Spleen (tissue), 11 donors: ENCODE measurements around the gene ARFGAP1. TPM values are rescaled to one million over a fixed set of nuclear protein-coding genes. Genes with fewer than 3 reads are reported as not detected.
"Not testable (repeated sequence)": the region's sequence is repeated elsewhere in the genome, so short reads cannot be mapped to it uniquely, and the experiment has no call there.

Experiments
- DNase-seq: peaks from one replicate; pipeline ENCODE4 v3.0.0-alpha.2; 2020
- H3K27ac ChIP-seq, 8 donors: fragments of 200-600 bp; sonication (generic) in 7 of 8; 1 replicate in 4 of 8; 2 replicates in 4 of 8; pipeline versions ENCODE4 v1.5.0 to v1.8.0; 2016 to 2021; ENCODE audit warnings: inconsistent platforms in 4 of 8, mild to moderate bottlenecking in 4 of 8, moderate library complexity in 1 of 8
- H3K27me3 ChIP-seq, 7 donors: fragments of 200-600 bp; sonication (generic) in 6 of 7; replicated peaks in 1 of 7; 1 replicate in 4 of 7; 2 replicates in 3 of 7; pipeline versions ENCODE4 v1.5.0 to v1.8.0; 2016 to 2021; ENCODE audit warnings: inconsistent platforms in 3 of 7, mild to moderate bottlenecking in 1 of 7
- H3K36me3 ChIP-seq, 6 donors: fragments of 200-600 bp; sonication (generic) in 5 of 6; 1 replicate in 4 of 6; 2 replicates in 2 of 6; pipeline versions ENCODE4 v1.5.0 to v1.8.0; 2016 to 2021; ENCODE audit warnings: inconsistent platforms in 2 of 6
- H3K4me1 ChIP-seq, 6 donors: fragments of 200-600 bp; sonication (generic) in 5 of 6; 1 replicate in 3 of 6; 2 replicates in 3 of 6; pipeline versions ENCODE4 v1.5.0 to v1.8.0; 2016 to 2021; ENCODE audit warnings: inconsistent platforms in 3 of 6
- H3K4me3 ChIP-seq, 8 donors: fragments of 200-600 bp; sonication (generic) in 7 of 8; 1 replicate in 4 of 8; 2 replicates in 4 of 8; pipeline versions ENCODE4 v1.5.0 to v1.8.0; 2016 to 2021; ENCODE audit warnings: inconsistent platforms in 4 of 8, mild to moderate bottlenecking in 4 of 8, moderate library complexity in 2 of 8
- H3K9me3 ChIP-seq, 8 donors: fragments of 200-600 bp; sonication (generic) in 7 of 8; 1 replicate in 4 of 8; 2 replicates in 4 of 8; pipeline versions ENCODE4 v1.5.0 to v1.8.0; 2016 to 2021; ENCODE audit warnings: inconsistent platforms in 4 of 8
- POLR2A ChIP-seq, 3 donors: fragments of 450-650 bp; IDR thresholded peaks; one replicate each; pipeline ENCODE4 v1.5.1; 2017; ENCODE audit warnings: antibody characterized with exemption in 3 of 3, mild to moderate bottlenecking in 1 of 3
- POLR2AphosphoS5 ChIP-seq, 3 donors: sonication (generic); formaldehyde crosslinking; IDR thresholded peaks; one replicate each; pipeline ENCODE4 v1.5.1; 2017; ENCODE audit warnings: antibody characterized with exemption in 3 of 3
- WGBS, 5 donors: extraction: QIAGEN DNeasy Blood & Tissue Kit in 3 of 5; methylation state at CpG; one replicate each; pipeline versions ENCODE4 v1.1.5 to v1.1.7; 2013 to 2018; 5-methylcytosine and 5-hydroxymethylcytosine counted together
- intact Hi-C: fragments of 100-400 bp; cut with DNase I; formaldehyde crosslinking; loops from one replicate; pipeline ENCODE4 v1.15.0; 2023; ENCODE audit warnings: low total_unique reads
- polyA plus RNA-seq, 3 donors: library from polyadenylated mRNA; stranded (reverse); fragments of 200-250 nt; gene quantifications; one replicate each; pipeline ENCODE4 v1.2.1, GENCODE V29; 2013
- total RNA-seq, 7 donors: library from RNA; depleted of rRNA in 3 of 7; stranded (reverse); fragments of >200 nt in 3 of 7; fragmentation: NEBNext Ultra II Directional in 4 of 7; extraction: Animal tissue kit (Norgen Biotek cat#: 25700) in 4 of 7; gene quantifications; one replicate each; pipeline versions ENCODE4 v1.1.0 to v1.2.1, GENCODE V29; 2016 to 2021
- TF ChIP-seq, protein P1 (sequence below), 11 experiments: fragments of 200-600 bp in 7 of 11; fragments of 450-650 bp in 4 of 11; sonication (generic) in 4 of 11; IDR thresholded peaks in 8 of 11; conservative IDR thresholded peaks in 3 of 11; 1 replicate in 7 of 11; 2 replicates in 4 of 11; pipeline versions ENCODE4 v1.4.0 to v1.8.0; 2016 to 2021; ENCODE audit warnings: antibody characterized with exemption in 11 of 11, inconsistent platforms in 4 of 11, mild to moderate bottlenecking in 1 of 11
- donor health status: healthy with polysubstance abuse.
- donor health status: DM: no; HTN: no; CAD: no; lungs with moderate emphysema.
- donor health status: DM: no; HTN: no; CAD: no.
- donor health status: Bipolar disorder and iron deficiency.
- donor health status: healthy.
- donor health status: DM: no; HTN: no; CAD: no.
- donor health status: DM: yes; HTN: yes; CAD: no.

ARFGAP1 gene
- total and polyA plus RNA-seq, 10 donors: 44.4 to 165 (median 96.1) TPM

- TF ChIP-seq POLR2AphosphoS5 (IDR thresholded peaks at IDR 0.05) (no peak), POLR2A (IDR thresholded peaks at IDR 0.05) (no peak)
- TF ChIP-seq, protein P1, sequence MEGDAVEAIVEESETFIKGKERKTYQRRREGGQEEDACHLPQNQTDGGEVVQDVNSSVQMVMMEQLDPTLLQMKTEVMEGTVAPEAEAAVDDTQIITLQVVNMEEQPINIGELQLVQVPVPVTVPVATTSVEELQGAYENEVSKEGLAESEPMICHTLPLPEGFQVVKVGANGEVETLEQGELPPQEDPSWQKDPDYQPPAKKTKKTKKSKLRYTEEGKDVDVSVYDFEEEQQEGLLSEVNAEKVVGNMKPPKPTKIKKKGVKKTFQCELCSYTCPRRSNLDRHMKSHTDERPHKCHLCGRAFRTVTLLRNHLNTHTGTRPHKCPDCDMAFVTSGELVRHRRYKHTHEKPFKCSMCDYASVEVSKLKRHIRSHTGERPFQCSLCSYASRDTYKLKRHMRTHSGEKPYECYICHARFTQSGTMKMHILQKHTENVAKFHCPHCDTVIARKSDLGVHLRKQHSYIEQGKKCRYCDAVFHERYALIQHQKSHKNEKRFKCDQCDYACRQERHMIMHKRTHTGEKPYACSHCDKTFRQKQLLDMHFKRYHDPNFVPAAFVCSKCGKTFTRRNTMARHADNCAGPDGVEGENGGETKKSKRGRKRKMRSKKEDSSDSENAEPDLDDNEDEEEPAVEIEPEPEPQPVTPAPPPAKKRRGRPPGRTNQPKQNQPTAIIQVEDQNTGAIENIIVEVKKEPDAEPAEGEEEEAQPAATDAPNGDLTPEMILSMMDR (IDR thresholded peaks at IDR 0.05 in 8 of 11, conservative IDR thresholded peaks at IDR 0.05 in 3 of 11): no peak
- peaks cover 0 to 83% (median 33%) of the 10 kb centered on the region in 7 donors for H3K27me3 ChIP-seq
- intact Hi-C loops: no loop called here
Measured at GRCh38 chr20:63303095-63303666, 30.6 kb downstream of the ARFGAP1 start.

DNA sequence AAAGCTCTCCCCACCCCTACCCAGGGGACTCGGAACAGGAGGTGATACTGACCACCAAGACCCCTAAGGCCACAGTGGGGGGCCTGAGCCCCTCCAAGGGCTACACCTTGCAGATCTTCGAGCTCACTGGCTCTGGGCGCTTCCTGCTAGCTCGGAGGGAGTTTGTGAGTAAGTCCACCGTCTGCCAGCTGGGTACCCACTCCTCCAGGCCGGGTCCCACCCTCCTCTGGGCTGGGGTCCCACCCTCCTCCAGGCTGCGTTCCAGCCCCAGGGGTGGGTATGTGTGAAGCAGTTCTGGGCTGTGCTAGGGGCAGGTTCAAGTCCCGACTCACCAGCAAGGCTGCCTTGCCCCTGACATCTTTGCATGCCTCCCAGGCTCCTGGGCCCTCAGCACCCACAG lies 32.8 kb downstream of the ARFGAP1 start:
- Histone ChIP-seq H3K27me3 (peaks cover 0 to 85% (median 28%) of the 10 kb centered on the region in 7 donors), H3K9me3 (peaks cover 0 to 18% (median 15%) of the 10 kb centered on the region in 8 donors), H3K27ac (no peak overlapping the region), H3K4me3 (no peak overlapping the region), H3K36me3 (no peaks in the 10 kb centered on the region), H3K4me1 (peaks cover 0 to 12% (median 8%) of the 10 kb centered on the region in 6 donors)
- intact Hi-C loops: no loop called here
- no peak for TF ChIP-seq POLR2A (IDR thresholded peaks at IDR 0.05)
- TF ChIP-seq POLR2AphosphoS5 (IDR thresholded peaks at IDR 0.05): no peak
- TF ChIP-seq, protein P1 (IDR thresholded peaks at IDR 0.05 in 8 of 11, conservative IDR thresholded peaks at IDR 0.05 in 3 of 11): no peak
- DNase-seq: no peak
- WGBS, 5 donors: 41 to 60% (median 52%) methylated on average over 3 to 8 of the region's 8 CpGs

More at GRCh38 chr20:63303095-63303666, 30.6 kb downstream of the ARFGAP1 start:
- Histone ChIP-seq H3K36me3 (no peaks in the 10 kb centered on the region), H3K9me3 (peaks cover 0 to 18% (median 15%) of the 10 kb centered on the region in 8 donors), H3K4me1 (no peaks in the 10 kb centered on the region), H3K4me3 (no peak overlapping the region), H3K27ac (no peak overlapping the region)
- DNase-seq: no peak
- WGBS, 5 donors: 71 to 78% (median 75%) methylated on average over 5 of the region's 5 CpGs

GRCh38 chr20:63305933-63306672 lies 33.5 kb downstream of the ARFGAP1 start:
- not testable (repeated sequence) for DNase-seq
- H3K27me3 ChIP-seq: peaks cover 0 to 83% (median 28%) of the 10 kb centered on the region in 7 donors

GRCh38 chr20:63306673-63307537 lies 34.3 kb downstream of the ARFGAP1 start:
- Histone ChIP-seq H3K27me3 (peaks cover 0 to 86% (median 28%) of the 10 kb centered on the region in 7 donors), H3K36me3 (no peaks in the 10 kb centered on the region), H3K4me1 (peaks cover 0 to 24% (median 12%) of the 10 kb centered on the region in 6 donors), H3K4me3 (no peak overlapping the region), H3K27ac (no peak overlapping the region), H3K9me3 (peaks cover 0 to 6% (median 5%) of the 10 kb centered on the region in 8 donors)
- TF ChIP-seq, protein P1 (IDR thresholded peaks at IDR 0.05 in 8 of 11, conservative IDR thresholded peaks at IDR 0.05 in 3 of 11): no peak
- TF ChIP-seq POLR2AphosphoS5 (IDR thresholded peaks at IDR 0.05): no peak
- no peak for TF ChIP-seq POLR2A (IDR thresholded peaks at IDR 0.05)
- intact Hi-C loops: no loop called here
- WGBS, 5 donors: 79 to 87% (median 84%) methylated on average over 17 to 35 of the region's 35 CpGs
- DNase-seq: no peak

More at GRCh38 chr20:63305933-63306672, 33.5 kb downstream of the ARFGAP1 start:
- 60 to 77% (median 66%) methylated on average over 17 to 26 of the region's 30 CpGs for WGBS, 5 donors
- peaks cover 0 to 14% (median 13%) of the 10 kb centered on the region in 8 donors for H3K9me3 ChIP-seq
- intact Hi-C loops, H3K4me3 ChIP-seq, H3K27ac ChIP-seq, H3K36me3 ChIP-seq: not testable (repeated sequence)
- peaks cover 0 to 19% (median 12%) of the 10 kb centered on the region in 6 donors for H3K4me1 ChIP-seq
